ENCODE data around the gene IVL.

The IVL gene

GRCh38 chr1:152901631-152902030, 6.7 kb upstream of the IVL start:
- H2AFZ ChIP-seq: no peak overlapping the region
- no peak overlapping the region for H3K4me2 ChIP-seq (ENCODE audit: low read length)
- H3K9me3 ChIP-seq (ENCODE audit: control insufficient read depth, low read length): no peaks in the 10 kb centered on the region
- H3K4me1 ChIP-seq: no peaks in the 10 kb centered on the region
- H3K9ac ChIP-seq: no peak overlapping the region
- no peak for TF ChIP-seq CTCF (IDR thresholded peaks at IDR 0.05)
- H3K27me3 ChIP-seq (ENCODE audit: control insufficient read depth, insufficient read depth, low read length): no peaks in the 10 kb centered on the region
- H3K36me3 ChIP-seq (ENCODE audit: control insufficient read depth, insufficient read depth, low read length): no peaks in the 10 kb centered on the region
- no peak overlapping the region for H3K4me3 ChIP-seq (ENCODE audit: low read depth, low read length)
- no peak overlapping the region for H3K27ac ChIP-seq
- H3K79me2 ChIP-seq: no peaks in the 10 kb centered on the region

- H3K4me3 ChIP-seq (ENCODE audit: low read depth, low read length): no peak overlapping the region
- H3K4me1 ChIP-seq: no peaks in the 10 kb centered on the region
- no peaks in the 10 kb centered on the region for H3K36me3 ChIP-seq (ENCODE audit: control insufficient read depth, insufficient read depth, low read length)
- H3K27me3 ChIP-seq (ENCODE audit: control insufficient read depth, insufficient read depth, low read length): no peaks in the 10 kb centered on the region
- TF ChIP-seq CTCF (IDR thresholded peaks at IDR 0.05): no peak
- no peak overlapping the region for H3K4me2 ChIP-seq (ENCODE audit: low read length)
- no peak overlapping the region for H2AFZ ChIP-seq
- H3K79me2 ChIP-seq: no peaks in the 10 kb centered on the region
- no peak overlapping the region for H3K27ac ChIP-seq
- H3K9ac ChIP-seq: no peak overlapping the region
- no peaks in the 10 kb centered on the region for H3K9me3 ChIP-seq (ENCODE audit: control insufficient read depth, low read length)
These were observed 5.7 kb upstream of the IVL start for GRCh38 chr1:152902636-152903035.

GRCh38 chr1:152904688-152905440, 3.5 kb upstream of the IVL start:
- H3K27ac ChIP-seq: no peak overlapping the region
- H2AFZ ChIP-seq: no peak overlapping the region
- TF ChIP-seq CTCF (IDR thresholded peaks at IDR 0.05): no peak
- no peak overlapping the region for H3K4me2 ChIP-seq (ENCODE audit: low read length)
- no peaks in the 10 kb centered on the region for H3K4me1 ChIP-seq
- no peaks in the 10 kb centered on the region for H3K79me2 ChIP-seq
- no peaks in the 10 kb centered on the region for H3K36me3 ChIP-seq (ENCODE audit: control insufficient read depth, insufficient read depth, low read length)
- H3K27me3 ChIP-seq (ENCODE audit: control insufficient read depth, insufficient read depth, low read length): no peaks in the 10 kb centered on the region
- H3K9ac ChIP-seq: no peak overlapping the region
- H3K4me3 ChIP-seq (ENCODE audit: low read depth, low read length): no peak overlapping the region
- H3K9me3 ChIP-seq (ENCODE audit: control insufficient read depth, low read length): no peaks in the 10 kb centered on the region

GRCh38 chr1:152906023-152906565, 2.3 kb upstream of the IVL start:
- H3K36me3 ChIP-seq (ENCODE audit: control insufficient read depth, insufficient read depth, low read length): no peaks in the 10 kb centered on the region
- no peaks in the 10 kb centered on the region for H3K4me1 ChIP-seq
- no peak overlapping the region for H3K4me2 ChIP-seq (ENCODE audit: low read length)
- no peak overlapping the region for H2AFZ ChIP-seq
- H3K27ac ChIP-seq: no peak overlapping the region
- H3K9ac ChIP-seq: no peak overlapping the region
- H3K79me2 ChIP-seq: no peaks in the 10 kb centered on the region
- H3K9me3 ChIP-seq (ENCODE audit: control insufficient read depth, low read length): no peaks in the 10 kb centered on the region
- no peak for TF ChIP-seq CTCF (IDR thresholded peaks at IDR 0.05)
- no peak overlapping the region for H3K4me3 ChIP-seq (ENCODE audit: low read depth, low read length)
- H3K27me3 ChIP-seq (ENCODE audit: control insufficient read depth, insufficient read depth, low read length): no peaks in the 10 kb centered on the region

GRCh38 chr1:152909206-152909605, 860 bp downstream of the IVL start:
- Histone ChIP-seq H3K36me3 (ENCODE audit: control insufficient read depth, insufficient read depth, low read length) (no peaks in the 10 kb centered on the region), H3K9ac (no peak overlapping the region), H3K27me3 (ENCODE audit: control insufficient read depth, insufficient read depth, low read length) (no peaks in the 10 kb centered on the region), H3K4me1 (no peaks in the 10 kb centered on the region), H3K79me2 (no peaks in the 10 kb centered on the region), H2AFZ (no peak overlapping the region), H3K4me3 (ENCODE audit: low read depth, low read length) (no peak overlapping the region), H3K9me3 (ENCODE audit: control insufficient read depth, low read length) (no peaks in the 10 kb centered on the region), H3K27ac (no peak overlapping the region), H3K4me2 (ENCODE audit: low read length) (no peak overlapping the region)
- TF ChIP-seq CTCF (IDR thresholded peaks at IDR 0.05): no peak

Data from parathyroid adenoma (tissue), 2 donors.